ENCODE results near the gene PLEKHH2.
"Not testable (repeated sequence)": the region's sequence is repeated elsewhere in the genome, so short reads cannot be mapped to it uniquely, and the experiment has no call there.

Gene PLEKHH2

GRCh38 chr2:43685357-43685756, 48.3 kb downstream of the PLEKHH2 start:
- TF ChIP-seq CTCF (conservative IDR thresholded peaks at IDR 0.05) = no peak
- no peak for TF ChIP-seq ZFX (IDR thresholded peaks at IDR 0.05)
- no peak overlapping the region for H3K27ac ChIP-seq

- H3K27ac ChIP-seq = no peak overlapping the region
- TF ChIP-seq CTCF (conservative IDR thresholded peaks at IDR 0.05) = no peak
- no peak for TF ChIP-seq ZFX (IDR thresholded peaks at IDR 0.05)
These were observed 52.9 kb downstream of the PLEKHH2 start for GRCh38 chr2:43689999-43690398.

- no peak for TF ChIP-seq ZFX (IDR thresholded peaks at IDR 0.05)
- TF ChIP-seq CTCF (conservative IDR thresholded peaks at IDR 0.05) = no peak
- H3K27ac ChIP-seq = no peak overlapping the region
These were observed 55.5 kb downstream of the PLEKHH2 start for GRCh38 chr2:43692428-43692994.

- not testable (repeated sequence) for H3K27ac ChIP-seq
These were observed 61.1 kb downstream of the PLEKHH2 start for GRCh38 chr2:43698140-43698539.

GRCh38 chr2:43699761-43700160, 62.7 kb downstream of the PLEKHH2 start:
- no peak for TF ChIP-seq ZFX (IDR thresholded peaks at IDR 0.05)
- no peak for TF ChIP-seq CTCF (conservative IDR thresholded peaks at IDR 0.05)
- no peak overlapping the region for H3K27ac ChIP-seq

- no peak overlapping the region for H3K27ac ChIP-seq
- TF ChIP-seq ZFX (IDR thresholded peaks at IDR 0.05) = no peak
These were observed 64.1 kb downstream of the PLEKHH2 start for GRCh38 chr2:43701111-43701510.

GRCh38 chr2:43707255-43708015, 70.4 kb downstream of the PLEKHH2 start:
- no peak for TF ChIP-seq CTCF (conservative IDR thresholded peaks at IDR 0.05)
- TF ChIP-seq ZFX (IDR thresholded peaks at IDR 0.05) = no peak
- H3K27ac ChIP-seq = no peak overlapping the region

GRCh38 chr2:43708178-43708577, 71.1 kb downstream of the PLEKHH2 start:
- TF ChIP-seq ZFX (IDR thresholded peaks at IDR 0.05) (no peak), CTCF (conservative IDR thresholded peaks at IDR 0.05) (no peak)

More at GRCh38 chr2:43708178-43708577, 71.1 kb downstream of the PLEKHH2 start:
- H3K27ac ChIP-seq = no peak overlapping the region

All from C4-2B (cell line).